ENCODE data around the gene CEP41.

DNA sequence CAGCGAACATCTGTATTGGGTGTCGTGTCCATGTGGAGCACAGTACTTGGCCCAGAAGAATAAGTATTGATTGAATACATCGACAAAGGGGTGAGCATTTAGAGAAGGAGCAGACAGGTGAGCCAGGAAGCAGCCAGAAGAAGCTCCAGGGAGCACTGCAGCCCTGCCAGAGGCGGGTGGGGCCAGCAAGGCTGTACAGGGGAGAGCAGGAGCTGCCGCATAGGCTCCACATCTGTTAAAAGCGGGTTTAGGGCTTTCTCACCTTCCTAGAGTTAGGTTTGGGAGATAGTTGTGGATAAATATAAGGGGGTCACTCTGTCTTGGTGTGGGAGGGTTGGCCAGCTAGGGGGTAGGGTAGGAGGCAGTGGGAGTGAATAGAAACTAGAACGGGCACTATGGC, 61.8 kb downstream of the CEP41 start:
- TF ChIP-seq POLR2A (IDR thresholded peaks at IDR 0.05): no peak
- no peak for TF ChIP-seq CTCF (IDR thresholded peaks at IDR 0.05)
